ENCODE measurements around the gene CALHM2.

DNA sequence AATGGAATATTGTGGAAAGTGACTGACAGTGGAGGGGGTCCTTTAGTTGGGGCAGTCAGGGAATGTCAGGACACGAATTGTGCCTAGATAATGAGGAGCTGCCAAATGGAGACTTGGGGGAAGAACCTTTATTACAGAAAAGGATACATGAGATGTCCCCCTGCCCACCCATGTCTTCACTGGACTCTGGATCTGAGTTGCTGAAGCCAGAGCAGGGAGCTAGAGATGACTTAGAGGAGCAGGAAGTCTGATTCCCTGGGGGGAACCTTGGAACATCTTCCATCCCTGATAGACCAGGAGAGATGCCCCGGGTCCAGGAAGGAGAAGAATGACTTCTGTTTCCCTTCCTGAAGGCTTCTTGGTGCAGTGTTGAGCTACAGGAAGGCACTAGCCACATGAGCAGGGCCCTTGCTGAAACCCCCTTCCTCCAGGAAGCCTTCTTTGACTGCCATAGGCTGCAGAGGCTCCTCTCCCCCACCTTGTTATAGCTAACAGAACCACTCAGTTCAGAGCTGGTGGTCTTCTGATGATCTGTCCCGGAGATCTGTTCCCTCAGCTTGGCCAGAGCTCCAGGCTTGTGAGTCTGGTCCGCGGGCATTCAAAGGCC is 40.6 kb upstream of the CALHM2 start:
- TF ChIP-seq, protein P1, sequence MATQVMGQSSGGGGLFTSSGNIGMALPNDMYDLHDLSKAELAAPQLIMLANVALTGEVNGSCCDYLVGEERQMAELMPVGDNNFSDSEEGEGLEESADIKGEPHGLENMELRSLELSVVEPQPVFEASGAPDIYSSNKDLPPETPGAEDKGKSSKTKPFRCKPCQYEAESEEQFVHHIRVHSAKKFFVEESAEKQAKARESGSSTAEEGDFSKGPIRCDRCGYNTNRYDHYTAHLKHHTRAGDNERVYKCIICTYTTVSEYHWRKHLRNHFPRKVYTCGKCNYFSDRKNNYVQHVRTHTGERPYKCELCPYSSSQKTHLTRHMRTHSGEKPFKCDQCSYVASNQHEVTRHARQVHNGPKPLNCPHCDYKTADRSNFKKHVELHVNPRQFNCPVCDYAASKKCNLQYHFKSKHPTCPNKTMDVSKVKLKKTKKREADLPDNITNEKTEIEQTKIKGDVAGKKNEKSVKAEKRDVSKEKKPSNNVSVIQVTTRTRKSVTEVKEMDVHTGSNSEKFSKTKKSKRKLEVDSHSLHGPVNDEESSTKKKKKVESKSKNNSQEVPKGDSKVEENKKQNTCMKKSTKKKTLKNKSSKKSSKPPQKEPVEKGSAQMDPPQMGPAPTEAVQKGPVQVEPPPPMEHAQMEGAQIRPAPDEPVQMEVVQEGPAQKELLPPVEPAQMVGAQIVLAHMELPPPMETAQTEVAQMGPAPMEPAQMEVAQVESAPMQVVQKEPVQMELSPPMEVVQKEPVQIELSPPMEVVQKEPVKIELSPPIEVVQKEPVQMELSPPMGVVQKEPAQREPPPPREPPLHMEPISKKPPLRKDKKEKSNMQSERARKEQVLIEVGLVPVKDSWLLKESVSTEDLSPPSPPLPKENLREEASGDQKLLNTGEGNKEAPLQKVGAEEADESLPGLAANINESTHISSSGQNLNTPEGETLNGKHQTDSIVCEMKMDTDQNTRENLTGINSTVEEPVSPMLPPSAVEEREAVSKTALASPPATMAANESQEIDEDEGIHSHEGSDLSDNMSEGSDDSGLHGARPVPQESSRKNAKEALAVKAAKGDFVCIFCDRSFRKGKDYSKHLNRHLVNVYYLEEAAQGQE (IDR thresholded peaks at IDR 0.05), result no peak
- TF ChIP-seq, protein P2, sequence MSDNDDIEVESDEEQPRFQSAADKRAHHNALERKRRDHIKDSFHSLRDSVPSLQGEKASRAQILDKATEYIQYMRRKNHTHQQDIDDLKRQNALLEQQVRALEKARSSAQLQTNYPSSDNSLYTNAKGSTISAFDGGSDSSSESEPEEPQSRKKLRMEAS (IDR thresholded peaks at IDR 0.05), result no peak
- TF ChIP-seq POLR2A (IDR thresholded peaks at IDR 0.05; ENCODE audit: low read length), result no peak
- TF ChIP-seq ESRRA (IDR thresholded peaks at IDR 0.05; ENCODE audit: borderline replicate concordance, low read length), result no peak
- no peak for TF ChIP-seq CBX2 (IDR thresholded peaks at IDR 0.05; ENCODE audit: borderline replicate concordance, low read depth)
- no peak for TF ChIP-seq NFE2L2 (conservative IDR thresholded peaks at IDR 0.05; ENCODE audit: low read length)
- TF ChIP-seq, protein P3, sequence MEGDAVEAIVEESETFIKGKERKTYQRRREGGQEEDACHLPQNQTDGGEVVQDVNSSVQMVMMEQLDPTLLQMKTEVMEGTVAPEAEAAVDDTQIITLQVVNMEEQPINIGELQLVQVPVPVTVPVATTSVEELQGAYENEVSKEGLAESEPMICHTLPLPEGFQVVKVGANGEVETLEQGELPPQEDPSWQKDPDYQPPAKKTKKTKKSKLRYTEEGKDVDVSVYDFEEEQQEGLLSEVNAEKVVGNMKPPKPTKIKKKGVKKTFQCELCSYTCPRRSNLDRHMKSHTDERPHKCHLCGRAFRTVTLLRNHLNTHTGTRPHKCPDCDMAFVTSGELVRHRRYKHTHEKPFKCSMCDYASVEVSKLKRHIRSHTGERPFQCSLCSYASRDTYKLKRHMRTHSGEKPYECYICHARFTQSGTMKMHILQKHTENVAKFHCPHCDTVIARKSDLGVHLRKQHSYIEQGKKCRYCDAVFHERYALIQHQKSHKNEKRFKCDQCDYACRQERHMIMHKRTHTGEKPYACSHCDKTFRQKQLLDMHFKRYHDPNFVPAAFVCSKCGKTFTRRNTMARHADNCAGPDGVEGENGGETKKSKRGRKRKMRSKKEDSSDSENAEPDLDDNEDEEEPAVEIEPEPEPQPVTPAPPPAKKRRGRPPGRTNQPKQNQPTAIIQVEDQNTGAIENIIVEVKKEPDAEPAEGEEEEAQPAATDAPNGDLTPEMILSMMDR (IDR thresholded peaks at IDR 0.05), result no peak
